HepG2 (cell line): ENCODE data around the gene CSTPP1.

Experiments used
- CBFB ChIP-seq: sonication (generic); formaldehyde crosslinking; IDR thresholded peaks from 2 replicates; pipeline ENCODE4 v1.4.0; 2020; ENCODE audit warnings: missing genetic modification reagents
- KAT7 ChIP-seq: IDR thresholded peaks from 2 replicates; pipeline ENCODE4 v1.6.1; 2018; ENCODE audit warnings: borderline replicate concordance, missing compliant biosample characterization
- TRIM24 ChIP-seq: sonication (generic); formaldehyde crosslinking; IDR thresholded peaks from 2 replicates; pipeline ENCODE4 v1.8.0; 2022; ENCODE audit warnings: mild to moderate bottlenecking, missing genetic modification reagents
- ZC3H4 ChIP-seq: sonication (generic); formaldehyde crosslinking; IDR thresholded peaks from 2 replicates; pipeline ENCODE4 v1.4.0; 2020; ENCODE audit warnings: missing genetic modification reagents, borderline replicate concordance
- ZSCAN30 ChIP-seq: sonication (generic); formaldehyde crosslinking; IDR thresholded peaks from 2 replicates; pipeline ENCODE4 v1.5.0; 2020; ENCODE audit warnings: mild to moderate bottlenecking, missing genetic modification reagents

- TF ChIP-seq CBFB (CRISPR knock-in tag) (no peak), KAT7 (CRISPR knock-in tag) (no peak), TRIM24 (CRISPR knock-in tag) (no peak), ZC3H4 (CRISPR knock-in tag) (no peak), ZSCAN30 (no peak)
Measured at GRCh38 chr11:47127213-47127612, 190.7 kb downstream of the CSTPP1 start.
